ENCODE measurements around the gene PTPRM. TPM values are rescaled to one million over a fixed set of nuclear protein-coding genes. Genes with fewer than 3 reads are reported as not detected.

The PTPRM gene
- total RNA-seq, 1 donor = 84.7 TPM

- no peak for DNase-seq (ENCODE audit: insufficient read length, low spot score, missing footprints)
- no peaks in the 10 kb centered on the region for H3K27me3 ChIP-seq (ENCODE audit: insufficient read depth, low read length)
- no peak overlapping the region for H3K27ac ChIP-seq (ENCODE audit: low read depth, low read length)
- H3K4me3 ChIP-seq (ENCODE audit: insufficient read depth, low read length) = no peak overlapping the region
- peaks cover 6% of the 10 kb centered on the region for H3K79me2 ChIP-seq (ENCODE audit: insufficient read depth, low read length)
- no peaks in the 10 kb centered on the region for H3K9me3 ChIP-seq (ENCODE audit: low read depth, low read length)
- peaks cover 3% of the 10 kb centered on the region for H4K20me1 ChIP-seq (ENCODE audit: insufficient read depth, low read length)
- no peak overlapping the region for H3K4me2 ChIP-seq (ENCODE audit: insufficient read depth, low read length)
- no peaks in the 10 kb centered on the region for H3K36me3 ChIP-seq (ENCODE audit: insufficient read depth, low read length)
- H3K4me1 ChIP-seq (ENCODE audit: insufficient read depth, low read length) = no peaks in the 10 kb centered on the region
- TF ChIP-seq, protein P1, sequence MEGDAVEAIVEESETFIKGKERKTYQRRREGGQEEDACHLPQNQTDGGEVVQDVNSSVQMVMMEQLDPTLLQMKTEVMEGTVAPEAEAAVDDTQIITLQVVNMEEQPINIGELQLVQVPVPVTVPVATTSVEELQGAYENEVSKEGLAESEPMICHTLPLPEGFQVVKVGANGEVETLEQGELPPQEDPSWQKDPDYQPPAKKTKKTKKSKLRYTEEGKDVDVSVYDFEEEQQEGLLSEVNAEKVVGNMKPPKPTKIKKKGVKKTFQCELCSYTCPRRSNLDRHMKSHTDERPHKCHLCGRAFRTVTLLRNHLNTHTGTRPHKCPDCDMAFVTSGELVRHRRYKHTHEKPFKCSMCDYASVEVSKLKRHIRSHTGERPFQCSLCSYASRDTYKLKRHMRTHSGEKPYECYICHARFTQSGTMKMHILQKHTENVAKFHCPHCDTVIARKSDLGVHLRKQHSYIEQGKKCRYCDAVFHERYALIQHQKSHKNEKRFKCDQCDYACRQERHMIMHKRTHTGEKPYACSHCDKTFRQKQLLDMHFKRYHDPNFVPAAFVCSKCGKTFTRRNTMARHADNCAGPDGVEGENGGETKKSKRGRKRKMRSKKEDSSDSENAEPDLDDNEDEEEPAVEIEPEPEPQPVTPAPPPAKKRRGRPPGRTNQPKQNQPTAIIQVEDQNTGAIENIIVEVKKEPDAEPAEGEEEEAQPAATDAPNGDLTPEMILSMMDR (IDR thresholded peaks at IDR 0.05; ENCODE audit: extremely low read depth, low read depth, low read length) = no peak
- H2AFZ ChIP-seq (ENCODE audit: low read length) = no peak overlapping the region
Measured at GRCh38 chr18:7684966-7685365, 117.8 kb downstream of the PTPRM start.

DNA sequence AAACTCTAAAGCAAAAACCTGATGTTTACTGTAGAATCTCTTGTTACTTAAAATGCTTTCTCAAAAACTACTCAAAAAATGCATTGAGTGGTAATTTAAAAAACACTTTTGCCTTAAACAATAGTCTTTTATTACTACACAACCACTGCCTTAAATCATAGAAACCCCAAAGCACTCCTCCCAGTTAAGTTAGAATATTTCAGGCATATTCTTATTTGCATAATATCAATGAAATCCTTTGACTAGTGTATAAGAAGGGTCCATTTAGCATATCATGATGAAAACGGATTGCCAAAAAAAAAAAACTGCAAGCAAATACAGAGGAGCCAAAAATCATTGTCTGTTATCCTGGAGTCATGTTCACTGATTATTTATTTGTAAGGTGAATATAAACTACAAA is 119.2 kb downstream of the PTPRM start:
- TF ChIP-seq, protein P1 (IDR thresholded peaks at IDR 0.05; ENCODE audit: extremely low read depth, low read depth, low read length) = no peak
- no peak overlapping the region for H2AFZ ChIP-seq (ENCODE audit: low read length)
- H3K4me1 ChIP-seq (ENCODE audit: insufficient read depth, low read length) = no peaks in the 10 kb centered on the region
- no peak overlapping the region for H3K27ac ChIP-seq (ENCODE audit: low read depth, low read length)
- peaks cover 3% of the 10 kb centered on the region for H4K20me1 ChIP-seq (ENCODE audit: insufficient read depth, low read length)
- H3K4me2 ChIP-seq (ENCODE audit: insufficient read depth, low read length) = no peak overlapping the region
- H3K79me2 ChIP-seq (ENCODE audit: insufficient read depth, low read length) = peaks cover 3% of the 10 kb centered on the region
- H3K4me3 ChIP-seq (ENCODE audit: insufficient read depth, low read length) = no peak overlapping the region
- no peaks in the 10 kb centered on the region for H3K9me3 ChIP-seq (ENCODE audit: low read depth, low read length)
- no peaks in the 10 kb centered on the region for H3K36me3 ChIP-seq (ENCODE audit: insufficient read depth, low read length)
- no peak for DNase-seq (ENCODE audit: insufficient read length, low spot score, missing footprints)
- H3K27me3 ChIP-seq (ENCODE audit: insufficient read depth, low read length) = no peaks in the 10 kb centered on the region

GRCh38 chr18:7688580-7688979 is 121.5 kb downstream of the PTPRM start:
- H3K4me3 ChIP-seq (ENCODE audit: insufficient read depth, low read length) = no peak overlapping the region
- no peak overlapping the region for H2AFZ ChIP-seq (ENCODE audit: low read length)
- no peak for DNase-seq (ENCODE audit: insufficient read length, low spot score, missing footprints)
- H3K4me2 ChIP-seq (ENCODE audit: insufficient read depth, low read length) = no peak overlapping the region
- H4K20me1 ChIP-seq (ENCODE audit: insufficient read depth, low read length) = peaks cover 3% of the 10 kb centered on the region
- TF ChIP-seq, protein P1 (IDR thresholded peaks at IDR 0.05; ENCODE audit: extremely low read depth, low read depth, low read length) = no peak
- H3K4me1 ChIP-seq (ENCODE audit: insufficient read depth, low read length) = no peaks in the 10 kb centered on the region
- H3K36me3 ChIP-seq (ENCODE audit: insufficient read depth, low read length) = no peaks in the 10 kb centered on the region
- H3K27ac ChIP-seq (ENCODE audit: low read depth, low read length) = no peak overlapping the region
- H3K79me2 ChIP-seq (ENCODE audit: insufficient read depth, low read length) = peaks cover 3% of the 10 kb centered on the region
- H3K27me3 ChIP-seq (ENCODE audit: insufficient read depth, low read length) = no peaks in the 10 kb centered on the region
- no peaks in the 10 kb centered on the region for H3K9me3 ChIP-seq (ENCODE audit: low read depth, low read length)

GRCh38 chr18:7691206-7691605 is 124.1 kb downstream of the PTPRM start:
- Histone ChIP-seq H3K4me1 (ENCODE audit: insufficient read depth, low read length) (no peaks in the 10 kb centered on the region), H3K4me3 (ENCODE audit: insufficient read depth, low read length) (no peak overlapping the region), H4K20me1 (ENCODE audit: insufficient read depth, low read length) (peaks cover under 1% of the 10 kb centered on the region), H2AFZ (ENCODE audit: low read length) (no peak overlapping the region), H3K9me3 (ENCODE audit: low read depth, low read length) (no peaks in the 10 kb centered on the region), H3K79me2 (ENCODE audit: insufficient read depth, low read length) (no peaks in the 10 kb centered on the region), H3K27ac (ENCODE audit: low read depth, low read length) (no peak overlapping the region), H3K36me3 (ENCODE audit: insufficient read depth, low read length) (no peaks in the 10 kb centered on the region), H3K4me2 (ENCODE audit: insufficient read depth, low read length) (no peak overlapping the region), H3K27me3 (ENCODE audit: insufficient read depth, low read length) (no peaks in the 10 kb centered on the region)
- TF ChIP-seq, protein P1 (IDR thresholded peaks at IDR 0.05; ENCODE audit: extremely low read depth, low read depth, low read length) = no peak
- DNase-seq (ENCODE audit: insufficient read length, low spot score, missing footprints) = no peak

Measured in osteoblast (primary cell).